Activated CD8-positive, alpha-beta T cell treated with anti-CD3 and anti-CD28 coated beads for 36 hours (primary cell): ENCODE measurements around the gene GAA. TPM values are rescaled to one million over a fixed set of nuclear protein-coding genes. Genes with fewer than 3 reads are reported as not detected.

ENCODE experiments used
- ATAC-seq: fragments of 200-7000 bp; cut with Tn5 transposase; one replicate; pipeline ENCODE4 v1.10.0; 2021; ENCODE audit warnings: mild to moderate bottlenecking, moderate library complexity
- CTCF ChIA-PET: fragments of 350-600 bp; sonication (Branson Sonifier 250); formaldehyde crosslinking; loops from one replicate; lab custom pipeline; 2021; ENCODE audit warnings: antibody characterized with exemption; lab: Charles Lee
- POLR2A ChIA-PET: fragments of 350-600 bp; sonication (Branson Sonifier 250); formaldehyde crosslinking; loops from one replicate; lab custom pipeline; 2021; ENCODE audit warnings: antibody characterized with exemption; lab: Charles Lee
- DNase-seq: peaks from one replicate; pipeline ENCODE4 v3.0.0-alpha.2; 2020
- H3K27ac Mint-ChIP-seq: one replicate; pipeline ENCODE4 v1.8.0; 2021; ENCODE audit warnings: mild to moderate bottlenecking, mixed read lengths
- H3K27me3 Mint-ChIP-seq: one replicate; pipeline ENCODE4 v1.8.0; 2021; ENCODE audit warnings: mixed read lengths
- H3K36me3 Mint-ChIP-seq: one replicate; pipeline ENCODE4 v1.8.0; 2021; ENCODE audit warnings: low read depth, mixed read lengths
- H3K4me1 Mint-ChIP-seq: one replicate; pipeline ENCODE4 v1.8.0; 2021; ENCODE audit warnings: low read depth, mixed read lengths
- H3K4me3 Mint-ChIP-seq: one replicate; pipeline ENCODE4 v1.8.0; 2021; ENCODE audit warnings: mild to moderate bottlenecking, moderate library complexity, mixed read lengths
- H3K9me3 Mint-ChIP-seq: one replicate; pipeline ENCODE4 v1.8.0; 2021; ENCODE audit warnings: mixed read lengths
- CTCF ChIP-seq: fragments of 200-600 bp; IDR thresholded peaks from one replicate; pipeline ENCODE4 v1.8.0; 2022; ENCODE audit warnings: antibody characterized with exemption, mild to moderate bottlenecking
- intact Hi-C: fragments of 100-400 bp; cut with micrococcal nuclease; formaldehyde crosslinking; loops from one replicate; pipeline ENCODE4 v1.10.0; 2022
- total RNA-seq, 2 experiments: library from RNA; stranded (reverse); gene quantifications; one replicate each; pipeline ENCODE4 v1.2.3, GENCODE V29; 2021

Gene GAA
- total RNA-seq, 2 experiments from 2014 or later: 42.6 to 46.2 TPM

- no peaks in the 10 kb centered on the region for H3K36me3 Mint-ChIP-seq
Measured at GRCh38 chr17:80125656-80126448, 24.5 kb downstream of the GAA start.

GRCh38 chr17:80126449-80126715, 25.0 kb downstream of the GAA start:
- DNase-seq: no peak
- POLR2A ChIA-PET: interaction anchor here (1.3 to 2.1 kb wide), 3 partner anchors 16 to 25 kb away, joined by 4 read pairs; partner anchors contain the start of gene GAA
- H3K27ac Mint-ChIP-seq: no peak overlapping the region

More at GRCh38 chr17:80125656-80126448, 24.5 kb downstream of the GAA start:
- ChIA-PET POLR2A (interaction anchor here (1.7 kb wide), 1 partner anchor 19 kb away, joined by 4 read pairs; no protein-coding TSS in a partner anchor), CTCF (interaction anchor here (1.5 kb wide), 1 partner anchor 24 kb away, joined by 3 read pairs; the partner anchor contains the start of gene GAA)
- Mint-ChIP-seq H3K4me3 (no peak overlapping the region), H3K4me1 (no peaks in the 10 kb centered on the region), H3K27me3 (peaks cover 15% of the 10 kb centered on the region), H3K27ac (no peak overlapping the region), H3K9me3 (no peaks in the 10 kb centered on the region)
- intact Hi-C loops: no loop called here
- ATAC-seq (no peak), DNase-seq (no peak)
- TF ChIP-seq CTCF: no peak

GRCh38 chr17:80129006-80129565, 27.7 kb downstream of the GAA start:
- no peak for TF ChIP-seq CTCF
- peaks cover 14% of the 10 kb centered on the region for H3K36me3 Mint-ChIP-seq
- ATAC-seq (no peak), DNase-seq (no peak)
- ChIA-PET CTCF (interaction anchor here (1.5 to 1.6 kb wide), 2 partner anchors 22 to 28 kb away, joined by 3 read pairs; partner anchors contain the start of gene GAA), POLR2A (interaction anchor here (1.3 kb wide), 1 partner anchor 17 kb away, joined by 3 read pairs; no protein-coding TSS in a partner anchor)
- no peaks in the 10 kb centered on the region for H3K9me3 Mint-ChIP-seq
- no peaks in the 10 kb centered on the region for H3K4me1 Mint-ChIP-seq
- H3K4me3 Mint-ChIP-seq: no peak overlapping the region
- no peak overlapping the region for H3K27ac Mint-ChIP-seq
- intact Hi-C loops: no loop called here
- H3K27me3 Mint-ChIP-seq: peaks cover 15% of the 10 kb centered on the region

More at GRCh38 chr17:80126449-80126715, 25.0 kb downstream of the GAA start:
- CTCF ChIA-PET: interaction anchor here (1.5 kb wide), 1 partner anchor 25 kb away, joined by 3 read pairs; the partner anchor contains the start of gene GAA
- Mint-ChIP-seq H3K4me1 (no peaks in the 10 kb centered on the region), H3K4me3 (no peak overlapping the region), H3K27me3 (peaks cover 15% of the 10 kb centered on the region), H3K36me3 (no peaks in the 10 kb centered on the region), H3K9me3 (no peaks in the 10 kb centered on the region)
- intact Hi-C loops: no loop called here
- no peak for ATAC-seq
- TF ChIP-seq CTCF: no peak

- Mint-ChIP-seq H3K36me3 (peaks cover 24% of the 10 kb centered on the region), H3K9me3 (no peaks in the 10 kb centered on the region), H3K4me3 (no peak overlapping the region), H3K4me1 (no peaks in the 10 kb centered on the region), H3K27ac (no peak overlapping the region), H3K27me3 (peaks cover 15% of the 10 kb centered on the region)
- TF ChIP-seq CTCF: no peak
- CTCF ChIA-PET: no interaction called here
- DNase-seq (no peak), ATAC-seq (no peak)
- intact Hi-C loops: no loop called here
- POLR2A ChIA-PET: interaction anchor here (1.1 kb wide), 2 partner anchors 14 to 104 kb away, joined by 3 read pairs; no protein-coding TSS in a partner anchor
Measured at GRCh38 chr17:80130992-80131391, 29.6 kb downstream of the GAA start.
